Activated effector memory CD4-positive, alpha-beta T cell treated with Interleukin-2 at 50 U/mL for 16 hours (primary cell): ENCODE data around the gene TCL1B.

Experiments used
- DNase-seq: peaks from one replicate; pipeline ENCODE4 v3.0.0-alpha.2; 2020

Gene TCL1B

DNA sequence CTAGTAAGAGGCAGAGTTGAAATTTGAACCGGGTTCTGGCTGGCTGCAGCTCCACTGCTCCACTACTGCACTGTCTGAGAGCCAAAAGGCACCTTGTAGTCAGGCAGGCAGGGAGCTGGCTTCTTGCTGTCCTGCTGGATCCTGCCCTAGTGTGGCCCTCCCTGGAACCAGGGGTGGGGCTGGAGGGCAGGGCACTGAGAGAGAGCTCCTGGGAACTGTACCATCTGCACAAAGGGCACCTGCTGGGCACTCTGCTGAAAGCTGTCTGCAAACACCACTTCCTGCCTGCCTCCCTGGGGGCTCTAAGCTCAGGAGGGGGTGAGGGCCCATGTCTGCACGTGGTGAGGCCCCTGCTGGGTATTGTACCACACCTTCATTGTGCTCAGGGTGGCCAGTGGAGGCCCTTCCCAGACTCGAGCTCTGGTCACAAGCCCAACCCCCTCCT is 19.0 kb upstream of the TCL1B start:
- DNase-seq, result no peak

DNA sequence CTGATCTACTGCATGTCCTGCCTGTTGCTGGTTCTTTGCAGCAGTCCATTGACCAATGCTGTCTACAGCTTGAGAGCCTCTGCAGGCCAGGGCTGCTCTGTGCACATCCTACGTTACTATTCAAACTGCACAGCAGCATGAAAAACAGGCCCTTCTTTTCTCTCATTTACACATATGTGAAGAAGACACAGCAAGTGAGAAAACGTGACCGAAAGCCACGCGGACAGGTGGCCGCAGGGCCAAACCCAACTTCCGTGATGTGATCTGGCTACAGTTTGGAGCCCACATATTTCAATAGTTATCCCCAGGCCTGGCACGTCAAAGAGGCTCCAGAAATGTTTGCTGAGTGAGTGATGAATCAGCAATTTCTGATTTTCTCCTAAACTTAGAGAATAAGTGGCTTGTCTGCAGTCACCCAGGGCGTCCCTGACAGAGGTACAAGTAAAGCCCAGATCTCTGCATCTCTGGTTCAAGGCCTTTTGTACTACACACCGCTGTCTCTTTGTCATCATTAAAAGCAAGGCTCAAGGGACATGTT is 17.9 kb upstream of the TCL1B start:
- DNase-seq, result no peak

- DNase-seq, result no peak
Measured at GRCh38 chr14:95674613-95675012, 11.6 kb upstream of the TCL1B start.

DNA sequence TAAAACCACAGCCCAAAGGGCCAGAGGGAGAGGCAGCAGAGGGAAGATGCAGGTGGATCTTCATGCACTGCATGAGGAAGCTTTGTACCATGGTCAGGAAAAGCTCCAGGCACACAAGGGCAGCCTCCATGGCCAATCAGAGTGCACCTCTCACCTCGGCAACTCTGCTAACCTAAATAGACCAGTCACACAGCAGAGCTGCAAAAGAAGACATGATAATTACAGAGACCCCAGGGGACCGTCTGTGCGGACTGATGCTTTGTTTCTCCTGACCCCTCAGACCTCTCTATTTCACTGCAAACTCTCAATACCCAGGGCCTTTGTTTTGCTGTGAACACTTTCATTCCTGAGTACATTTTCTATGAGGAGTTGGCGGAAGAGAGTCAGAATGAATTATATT is 10.7 kb upstream of the TCL1B start:
- no peak for DNase-seq

- DNase-seq, result no peak
Measured at GRCh38 chr14:95677179-95677835, 8.9 kb upstream of the TCL1B start.

DNA sequence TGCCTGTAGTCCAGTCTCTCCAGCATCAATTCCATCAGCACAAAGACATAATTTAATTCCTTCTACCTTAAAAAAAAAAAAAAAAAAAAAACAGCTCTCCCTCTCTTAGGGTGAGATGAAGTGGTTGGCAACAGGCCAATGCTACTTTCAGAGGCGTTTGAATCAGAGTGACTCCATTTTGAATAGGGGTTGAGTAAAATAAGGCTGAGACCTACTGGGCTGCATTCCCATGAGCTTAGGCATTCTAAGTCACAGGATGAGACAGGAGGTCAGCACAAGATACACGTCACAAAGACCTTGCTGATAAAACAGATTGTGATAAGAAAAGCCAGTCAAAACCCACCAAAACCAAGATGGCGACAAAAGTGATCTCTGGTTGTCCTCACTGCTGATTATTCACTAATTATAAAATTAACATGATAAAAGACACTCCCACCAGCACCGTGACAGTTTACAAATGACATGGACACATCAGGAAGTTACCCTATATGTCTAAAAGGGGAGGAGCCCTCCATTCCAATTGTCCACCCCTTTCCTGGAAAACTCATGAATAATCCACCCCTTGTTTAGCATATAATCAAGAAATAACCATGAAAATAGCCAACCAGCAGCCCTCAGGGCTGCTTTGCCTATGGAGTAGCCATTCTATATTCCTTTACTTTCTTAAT is 6.9 kb upstream of the TCL1B start:
- DNase-seq, result no peak

DNA sequence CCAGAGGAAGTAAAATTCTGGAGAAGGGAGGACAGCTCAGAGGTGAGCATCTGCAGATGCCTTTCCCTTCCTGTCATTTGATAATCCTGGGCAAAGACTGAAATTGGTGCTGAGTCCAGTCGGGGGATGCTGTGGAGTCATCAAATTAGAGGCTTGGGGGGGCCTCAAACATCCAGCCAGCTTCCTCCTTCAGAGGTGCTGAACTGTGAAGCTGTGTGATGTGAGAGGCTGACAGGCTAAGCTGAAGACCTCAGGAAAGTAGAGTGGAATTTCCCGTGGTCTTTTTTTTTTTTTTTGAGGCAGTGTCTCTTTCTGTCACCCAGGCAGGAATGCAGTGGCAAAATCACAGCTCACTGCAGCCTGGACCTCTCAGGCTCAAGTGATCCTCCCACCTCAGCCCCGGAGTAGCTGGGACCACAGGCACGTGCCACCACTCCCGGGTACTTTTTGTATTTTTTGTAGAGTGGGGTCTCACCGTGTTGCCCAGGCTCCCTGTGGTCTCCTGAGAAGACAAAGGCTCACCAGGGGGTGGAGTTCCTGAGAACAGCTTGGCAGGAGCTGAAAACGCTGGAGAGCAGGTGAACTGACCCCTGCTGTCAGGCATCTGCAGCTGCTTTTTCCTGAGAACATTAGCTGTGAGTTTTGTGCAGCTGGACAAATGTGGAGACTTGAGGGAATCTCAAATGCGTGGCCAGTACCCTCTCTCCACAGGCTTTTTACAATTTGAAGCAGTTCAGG is 6.1 kb upstream of the TCL1B start:
- no peak for DNase-seq

GRCh38 chr14:95681153-95681552 is 5.1 kb upstream of the TCL1B start:
- no peak for DNase-seq

- DNase-seq, result no peak
Measured at GRCh38 chr14:95683793-95684192, 2.4 kb upstream of the TCL1B start.

GRCh38 chr14:95686935-95687334 is 709 bp downstream of the TCL1B start:
- DNase-seq, result no peak

GRCh38 chr14:95689441-95689840 is 3.2 kb downstream of the TCL1B start:
- DNase-seq, result no peak

GRCh38 chr14:95690815-95691214 is 4.6 kb downstream of the TCL1B start:
- DNase-seq, result no peak

DNA sequence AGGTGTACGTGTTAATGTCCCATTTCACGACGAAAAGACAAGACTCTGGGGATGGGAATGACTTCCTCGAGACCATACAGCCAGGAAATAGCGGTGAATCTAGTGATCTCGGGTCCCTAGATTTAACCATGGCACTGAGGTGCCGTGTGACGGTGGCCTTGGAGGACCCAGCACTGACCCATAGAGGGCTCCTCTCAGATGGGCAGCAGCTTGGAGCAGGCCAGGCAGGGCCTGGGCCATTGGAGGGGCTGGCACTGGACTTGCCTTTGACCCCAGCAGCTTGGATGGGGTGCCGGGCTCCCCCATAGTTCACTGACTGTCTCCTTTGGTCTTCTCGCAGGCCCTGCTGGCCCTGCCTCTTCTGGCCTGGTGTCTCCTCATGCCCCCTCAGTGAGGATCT is 5.4 kb downstream of the TCL1B start:
- DNase-seq, result no peak

- no peak for DNase-seq
Measured at GRCh38 chr14:95692109-95692508, 5.9 kb downstream of the TCL1B start.

- no peak for DNase-seq
Measured at GRCh38 chr14:95695051-95695450, 8.8 kb downstream of the TCL1B start.

GRCh38 chr14:95695913-95696312 is 9.7 kb downstream of the TCL1B start:
- no peak for DNase-seq

DNA sequence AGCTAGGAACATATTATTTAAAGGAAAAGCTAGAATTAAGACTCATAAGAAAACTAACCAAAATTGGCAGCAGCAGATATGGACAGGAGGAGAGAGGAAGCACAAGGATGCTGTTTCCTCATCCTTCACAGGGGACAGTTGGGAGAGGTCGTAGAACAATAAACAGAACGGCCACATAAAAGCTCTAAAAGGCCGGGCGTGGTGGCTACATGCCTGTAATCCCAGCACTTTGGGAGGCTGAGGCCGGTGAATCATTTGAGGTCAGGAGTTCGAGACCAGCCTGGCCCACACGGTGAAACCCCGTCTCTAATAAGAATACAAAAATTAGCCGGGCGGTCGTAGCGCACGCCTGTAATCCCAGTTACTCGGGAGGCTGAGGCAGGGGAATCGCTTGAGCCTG is 10.5 kb downstream of the TCL1B start:
- no peak for DNase-seq

DNA sequence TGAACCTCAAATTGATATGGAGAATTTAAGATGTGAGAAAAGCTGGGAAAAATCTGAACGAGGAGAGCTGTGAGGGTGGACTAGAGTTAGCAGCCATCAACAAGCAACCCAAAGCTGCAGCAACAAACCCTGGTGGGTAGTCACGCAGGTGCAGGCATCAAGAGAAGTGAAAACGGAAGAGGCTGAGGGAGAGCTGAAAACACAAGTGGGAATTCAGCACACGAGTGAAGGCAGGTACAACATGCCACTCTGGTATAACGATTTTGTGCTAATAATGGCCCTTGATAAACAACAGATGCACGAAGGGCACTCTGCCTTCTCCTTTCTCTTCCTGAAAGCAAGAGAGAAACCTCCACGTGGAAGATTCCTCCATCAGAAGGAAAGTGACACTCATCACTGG is 11.5 kb downstream of the TCL1B start:
- no peak for DNase-seq

- DNase-seq, result no peak
Measured at GRCh38 chr14:95698287-95698686, 12.1 kb downstream of the TCL1B start.

- no peak for DNase-seq
Measured at GRCh38 chr14:95699412-95699811, 13.2 kb downstream of the TCL1B start.

DNA sequence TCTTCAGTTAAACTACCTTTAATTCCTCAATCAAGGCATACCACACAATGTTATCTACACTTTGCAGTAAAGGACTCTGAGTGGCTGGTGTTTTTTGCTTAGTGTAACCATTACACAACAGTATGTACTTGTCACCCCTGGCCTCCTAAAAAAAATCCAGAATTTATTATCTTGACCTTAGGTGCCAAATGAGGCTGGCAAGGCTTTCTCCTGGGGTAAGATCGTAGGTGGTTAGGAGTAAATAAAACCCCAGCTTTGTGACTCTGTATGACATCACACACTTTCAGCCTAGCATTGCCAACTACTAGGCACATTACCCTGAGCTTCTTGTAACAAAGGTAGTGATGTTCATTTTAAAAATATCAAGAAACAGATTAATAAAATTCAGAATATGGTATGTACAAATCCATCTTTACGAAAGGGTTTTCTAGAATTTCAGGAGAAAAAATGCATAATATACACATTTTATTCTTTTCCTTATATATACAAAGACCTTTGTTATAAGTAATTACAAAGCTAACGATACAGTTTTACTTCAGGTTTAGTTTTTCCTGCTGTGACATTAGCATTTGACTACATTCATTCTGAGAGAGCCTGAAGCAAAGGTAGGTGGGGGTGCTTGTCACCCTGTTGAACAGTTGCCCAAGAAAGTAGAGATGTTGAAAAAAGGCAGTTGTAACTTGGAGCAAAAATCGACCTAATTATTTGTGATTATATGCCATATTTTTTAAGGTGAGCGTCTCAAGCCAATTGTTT is 14.2 kb downstream of the TCL1B start:
- no peak for DNase-seq

GRCh38 chr14:95701846-95702221 is 15.6 kb downstream of the TCL1B start:
- no peak for DNase-seq

DNA sequence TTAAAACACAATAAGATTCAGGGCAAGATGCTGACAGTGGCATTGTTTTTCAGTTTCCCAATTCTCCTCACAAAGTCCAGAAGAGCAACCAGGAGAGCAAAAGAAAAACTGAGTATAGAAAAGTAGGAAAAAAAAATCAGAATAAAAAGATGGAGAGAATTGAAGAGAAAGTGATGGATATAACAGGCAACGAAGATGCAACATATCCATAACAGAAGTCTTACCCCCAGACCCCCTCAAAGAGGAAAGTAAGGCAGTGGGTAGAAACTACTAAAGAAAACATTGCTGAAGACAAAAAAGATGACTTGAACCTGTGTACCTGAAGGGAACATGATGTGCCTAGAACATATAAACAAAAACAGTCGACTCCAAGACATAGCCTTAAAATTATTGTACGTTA is 17.1 kb downstream of the TCL1B start:
- no peak for DNase-seq
